NCI-H82 treated with DMSO at 0.1 percent for 48 hours (cell line): ENCODE measurements around the gene TRIO.
A peak's percentile ranks its signal among the peaks of the same experiment; 100 is the strongest.

Source experiments
- DNase-seq: peaks from one replicate; lab custom pipeline; 2025; ENCODE audit not compliant: unreplicated experiment; lab: John Stamatoyannopoulos, UW

TRIO gene

GRCh38 chr5:14447958-14448911, 305.1 kb downstream of the TRIO start:
- DNase-seq: no peak

GRCh38 chr5:14449052-14449661, 306.0 kb downstream of the TRIO start:
- no peak for DNase-seq

- no peak for DNase-seq
Observed at GRCh38 chr5:14450018-14450524, 306.9 kb downstream of the TRIO start.

- DNase-seq: no peak
Observed at GRCh38 chr5:14450742-14451141, 307.6 kb downstream of the TRIO start.

- no peak for DNase-seq
Observed at GRCh38 chr5:14451871-14452270, 308.7 kb downstream of the TRIO start.

GRCh38 chr5:14452685-14453454, 309.7 kb downstream of the TRIO start:
- DNase-seq: no peak

GRCh38 chr5:14453481-14453880, 310.3 kb downstream of the TRIO start:
- DNase-seq: no peak

GRCh38 chr5:14455814-14456321, 312.7 kb downstream of the TRIO start:
- DNase-seq: no peak

DNA sequence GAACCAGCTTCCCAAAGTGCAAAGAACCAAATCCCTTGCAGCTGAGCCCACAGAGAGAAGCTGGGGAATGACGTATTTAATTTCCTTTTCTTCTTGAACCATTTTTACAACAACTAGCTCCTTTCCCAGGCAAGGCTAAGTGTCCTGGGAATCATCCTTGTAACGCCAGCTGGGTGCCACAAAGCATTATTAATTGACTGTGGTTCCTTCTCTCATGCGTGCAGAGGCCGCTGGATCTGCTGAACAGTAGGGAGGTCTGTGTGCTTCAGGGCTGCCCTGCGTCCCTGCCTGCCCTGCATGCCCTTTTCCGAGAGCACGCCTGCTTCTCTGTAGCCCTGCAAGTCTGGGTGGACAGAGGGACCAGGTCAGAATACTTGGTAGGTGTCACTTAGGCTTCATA, 314.3 kb downstream of the TRIO start:
- DNase-seq: no peak

- no peak for DNase-seq
Observed at GRCh38 chr5:14458414-14458813, 315.3 kb downstream of the TRIO start.

GRCh38 chr5:14460844-14461398, 317.8 kb downstream of the TRIO start:
- DNase-seq: no peak

GRCh38 chr5:14462681-14463080, 319.5 kb downstream of the TRIO start:
- no peak for DNase-seq

DNA sequence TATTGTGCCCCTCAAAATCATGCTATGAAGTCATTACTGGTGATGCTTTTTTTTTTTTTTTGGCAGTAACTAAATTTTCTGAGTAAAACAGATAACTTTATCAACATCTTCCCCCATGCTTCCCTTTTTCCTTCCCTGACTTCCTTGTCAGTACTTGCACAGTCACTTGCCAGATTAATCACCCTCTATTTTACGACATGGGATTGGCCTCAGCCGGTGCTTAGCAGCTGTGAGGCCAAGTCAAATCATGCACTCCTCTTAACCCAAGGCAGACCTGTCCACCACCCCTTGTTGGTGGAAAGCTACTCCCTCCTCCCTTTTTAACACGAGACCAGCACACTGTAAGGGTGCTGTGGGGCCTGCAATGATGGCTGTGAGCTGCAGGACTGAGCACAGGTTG, 320.5 kb downstream of the TRIO start:
- no peak for DNase-seq

DNA sequence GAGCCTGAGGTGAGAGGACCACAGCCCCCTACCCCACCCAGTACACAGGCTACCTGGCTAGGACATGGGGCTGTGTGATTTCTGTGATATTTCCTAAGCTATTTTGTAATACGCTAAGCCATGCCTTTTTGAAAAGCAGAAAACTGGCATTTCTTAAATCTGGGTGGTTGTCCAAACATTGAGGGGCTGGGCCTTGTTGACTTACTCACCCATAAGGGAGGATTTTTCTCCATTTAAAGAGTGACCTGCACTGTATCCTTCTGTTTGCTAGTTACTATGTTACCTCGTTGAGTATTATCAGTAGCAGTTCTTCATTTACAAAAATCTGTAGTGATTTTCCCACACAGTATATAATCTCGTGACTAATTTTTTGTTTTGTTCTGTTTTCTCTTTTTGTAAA, 321.0 kb downstream of the TRIO start:
- no peak for DNase-seq

- DNase-seq: peak; percentile 3
Observed at GRCh38 chr5:14464671-14465070, 321.5 kb downstream of the TRIO start.

DNA sequence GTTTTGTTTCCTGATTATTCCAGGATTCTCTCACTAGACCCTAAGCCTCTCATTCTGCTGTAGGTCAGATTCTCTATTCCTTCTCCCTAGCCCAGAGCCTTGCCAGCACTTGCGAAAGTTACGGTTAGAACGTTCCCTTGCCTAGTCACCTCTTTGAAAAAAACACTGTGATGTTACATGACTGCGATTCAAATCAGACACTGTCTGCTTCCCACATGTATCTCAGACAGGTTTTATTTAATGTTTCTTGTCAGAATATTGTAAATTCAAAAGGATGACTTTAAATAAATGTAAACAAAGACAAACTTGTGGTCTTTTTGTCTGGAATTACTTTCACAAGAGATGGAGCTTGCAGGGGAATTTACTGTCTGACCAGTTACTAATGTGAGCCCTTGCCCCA, 322.0 kb downstream of the TRIO start:
- DNase-seq: no peak

DNA sequence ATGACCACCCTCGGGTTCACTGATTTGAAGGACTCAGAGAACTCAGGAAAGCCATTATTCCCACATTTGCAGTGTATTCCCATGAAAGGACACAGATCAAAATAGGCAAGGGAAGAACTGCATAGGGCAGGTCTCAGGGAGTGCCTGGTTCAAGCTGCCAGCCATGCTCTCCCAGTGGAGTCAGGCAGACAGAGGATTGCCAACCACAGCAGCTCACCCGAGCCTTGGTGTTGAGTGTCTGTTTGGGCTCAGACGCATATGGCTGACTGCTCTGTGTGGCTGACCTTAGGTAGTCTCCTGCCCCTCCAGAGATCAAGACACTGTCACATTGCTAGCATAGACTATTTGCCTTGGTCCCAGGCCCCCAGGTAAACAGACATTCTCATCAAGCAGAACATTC, 322.6 kb downstream of the TRIO start:
- DNase-seq: no peak

DNA sequence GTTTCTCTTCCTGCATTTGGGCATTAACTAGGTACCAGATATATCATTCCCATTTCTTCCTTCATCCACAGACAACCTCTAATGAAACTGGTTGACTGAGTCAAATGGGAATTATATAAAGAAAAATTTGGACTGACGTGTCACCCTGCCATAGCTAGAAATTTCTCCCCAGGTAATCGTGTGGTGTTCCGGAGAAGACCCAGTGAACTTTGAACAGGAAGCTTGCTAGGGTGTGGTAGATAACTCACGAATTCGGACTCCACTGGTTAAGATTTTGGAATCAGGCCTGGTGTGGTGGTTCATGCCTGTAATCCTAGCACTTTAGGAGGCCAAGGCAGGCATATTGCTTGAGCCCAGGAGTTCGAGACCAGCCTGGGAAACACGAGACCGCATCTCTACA, 324.1 kb downstream of the TRIO start:
- DNase-seq: no peak

- no peak for DNase-seq
Observed at GRCh38 chr5:14467886-14468285, 324.7 kb downstream of the TRIO start.

DNA sequence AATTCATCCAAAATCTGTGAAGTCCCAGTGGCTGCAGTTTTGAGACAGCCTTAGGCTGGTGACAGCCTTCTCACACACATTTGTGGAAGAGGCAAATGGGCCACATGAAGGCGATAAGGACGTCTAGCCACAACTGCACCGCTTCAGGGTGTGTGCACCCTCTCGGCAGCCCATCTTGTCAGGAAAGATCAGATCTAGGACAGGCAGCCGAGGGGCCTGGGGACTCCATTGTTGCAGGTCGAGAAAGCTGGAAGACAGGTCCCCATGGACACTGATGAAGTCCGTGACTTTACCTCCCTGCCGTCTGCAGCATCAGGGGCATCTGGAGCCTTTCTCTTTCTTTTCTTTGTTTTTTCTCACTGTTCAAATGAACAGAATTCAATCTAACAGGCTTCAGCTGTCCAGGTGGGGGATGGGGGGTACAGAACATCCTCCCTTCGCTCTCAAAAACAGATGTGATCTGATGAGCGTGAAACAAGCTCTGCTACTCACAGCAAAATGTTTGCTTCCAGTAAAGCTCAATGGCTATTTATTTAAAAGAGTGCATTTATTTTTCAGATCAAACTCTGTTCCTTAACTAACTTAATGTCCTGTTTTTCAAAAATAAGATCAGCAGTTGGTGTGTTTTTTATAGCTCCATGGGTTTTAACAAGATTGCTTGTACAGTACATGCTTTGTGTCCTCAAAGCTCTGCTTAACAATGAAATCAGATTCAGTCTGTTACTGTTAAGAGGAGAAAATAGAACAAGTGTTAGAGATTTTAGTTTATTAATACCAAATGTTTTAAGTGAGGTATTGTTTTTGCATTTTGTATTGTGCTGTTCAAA, 326.6 kb downstream of the TRIO start:
- no peak for DNase-seq
